ENCODE results near the gene XIAP. TPM values are rescaled to one million over a fixed set of nuclear protein-coding genes. Genes with fewer than 3 reads are reported as not detected.
"Not testable (repeated sequence)": the region's sequence is repeated elsewhere in the genome, so short reads cannot be mapped to it uniquely, and the experiment has no call there.

Gene XIAP
- total RNA-seq, 1 donor, result 43.2 TPM

DNA sequence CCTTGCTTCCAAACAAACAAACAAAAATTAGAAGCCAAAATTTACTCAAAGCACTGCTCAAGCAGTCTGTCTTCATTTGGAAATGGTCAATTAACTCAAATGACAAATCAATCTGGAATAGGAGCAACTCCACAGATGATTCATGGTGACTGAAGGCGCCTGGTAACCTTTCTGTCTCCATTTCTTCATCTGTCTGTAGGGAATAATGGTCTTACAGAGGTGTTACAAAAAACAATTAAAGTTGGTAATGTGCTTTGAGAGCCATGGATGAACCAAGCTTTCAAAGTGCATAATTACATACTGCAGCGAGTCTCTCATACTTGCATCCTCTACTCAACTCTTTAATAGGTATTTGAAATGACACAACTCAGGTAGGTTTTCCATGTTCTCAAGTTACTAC is 63.4 kb downstream of the XIAP start:
- H3K4me3 ChIP-seq (ENCODE audit: low read depth, low read length), result no peak overlapping the region
- no peak for DNase-seq (ENCODE audit: low read depth)
- TF ChIP-seq, protein P1, sequence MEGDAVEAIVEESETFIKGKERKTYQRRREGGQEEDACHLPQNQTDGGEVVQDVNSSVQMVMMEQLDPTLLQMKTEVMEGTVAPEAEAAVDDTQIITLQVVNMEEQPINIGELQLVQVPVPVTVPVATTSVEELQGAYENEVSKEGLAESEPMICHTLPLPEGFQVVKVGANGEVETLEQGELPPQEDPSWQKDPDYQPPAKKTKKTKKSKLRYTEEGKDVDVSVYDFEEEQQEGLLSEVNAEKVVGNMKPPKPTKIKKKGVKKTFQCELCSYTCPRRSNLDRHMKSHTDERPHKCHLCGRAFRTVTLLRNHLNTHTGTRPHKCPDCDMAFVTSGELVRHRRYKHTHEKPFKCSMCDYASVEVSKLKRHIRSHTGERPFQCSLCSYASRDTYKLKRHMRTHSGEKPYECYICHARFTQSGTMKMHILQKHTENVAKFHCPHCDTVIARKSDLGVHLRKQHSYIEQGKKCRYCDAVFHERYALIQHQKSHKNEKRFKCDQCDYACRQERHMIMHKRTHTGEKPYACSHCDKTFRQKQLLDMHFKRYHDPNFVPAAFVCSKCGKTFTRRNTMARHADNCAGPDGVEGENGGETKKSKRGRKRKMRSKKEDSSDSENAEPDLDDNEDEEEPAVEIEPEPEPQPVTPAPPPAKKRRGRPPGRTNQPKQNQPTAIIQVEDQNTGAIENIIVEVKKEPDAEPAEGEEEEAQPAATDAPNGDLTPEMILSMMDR (IDR thresholded peaks at IDR 0.05; ENCODE audit: insufficient read depth, low read depth, low read length), result no peak

DNA sequence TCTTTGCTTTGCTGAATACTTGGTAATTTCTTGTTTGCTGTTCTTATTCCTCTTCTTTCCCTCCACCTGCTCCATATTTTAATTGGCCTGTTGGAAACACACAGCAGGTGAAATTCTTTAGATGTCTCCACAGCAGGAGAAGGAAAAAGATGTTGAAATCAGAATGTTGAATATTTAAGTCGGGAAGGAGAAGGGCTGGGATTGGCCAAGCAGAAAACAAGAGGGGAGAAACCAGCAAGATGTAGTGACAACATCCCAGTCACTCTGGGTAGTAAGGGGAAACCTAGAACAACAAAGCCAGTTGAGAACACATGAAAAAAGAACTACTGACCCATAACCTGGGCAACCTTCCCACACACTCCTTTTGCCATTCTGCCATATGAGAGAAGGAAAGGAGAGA is 64.3 kb downstream of the XIAP start:
- H3K4me3 ChIP-seq (ENCODE audit: low read depth, low read length), result no peak overlapping the region
- TF ChIP-seq, protein P1 (IDR thresholded peaks at IDR 0.05; ENCODE audit: insufficient read depth, low read depth, low read length), result no peak
- no peak for DNase-seq (ENCODE audit: low read depth)

DNA sequence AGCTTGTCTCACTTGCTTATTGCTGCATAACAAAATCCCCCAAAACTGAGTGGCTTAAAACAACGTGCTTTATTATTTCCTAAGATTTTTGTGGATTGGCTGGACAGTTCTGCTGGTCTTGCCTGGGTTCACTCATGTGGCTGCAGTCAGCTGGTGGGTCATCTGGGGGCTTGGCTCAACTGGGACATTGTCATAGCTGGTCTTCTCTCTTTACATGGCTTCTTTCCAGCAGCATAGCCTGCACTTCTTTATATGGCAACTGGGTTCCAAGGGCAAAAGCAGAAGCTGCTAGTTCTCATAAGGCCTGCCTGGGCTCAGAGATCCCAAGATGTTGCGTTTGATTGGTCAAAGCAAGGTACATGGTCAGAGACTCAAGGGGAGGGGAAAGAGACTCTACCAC is 68.0 kb downstream of the XIAP start:
- no peak for DNase-seq (ENCODE audit: low read depth)
- H3K4me3 ChIP-seq (ENCODE audit: low read depth, low read length), result no peak overlapping the region
- TF ChIP-seq, protein P1 (IDR thresholded peaks at IDR 0.05; ENCODE audit: insufficient read depth, low read depth, low read length), result no peak

DNA sequence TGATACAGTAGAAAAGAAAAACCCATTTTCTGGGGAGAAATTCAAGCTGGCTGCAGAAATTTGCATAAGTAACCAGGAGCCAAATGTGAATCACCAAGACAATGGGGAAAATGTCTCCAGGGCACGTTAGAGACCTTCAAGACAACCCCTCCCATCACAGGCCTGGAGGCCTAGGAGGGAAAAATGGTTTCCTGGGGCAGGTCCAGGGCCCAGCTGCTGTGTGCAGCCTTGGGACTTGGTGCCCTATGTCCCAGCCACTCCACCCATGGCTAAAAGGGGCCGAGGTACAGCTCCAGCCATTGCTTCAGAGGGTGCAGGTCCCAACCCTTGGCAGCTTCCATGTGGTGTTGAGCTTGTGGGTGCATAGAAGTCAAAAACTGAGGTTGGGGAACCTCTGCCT is 72.2 kb downstream of the XIAP start:
- H3K4me3 ChIP-seq (ENCODE audit: low read depth, low read length); DNase-seq (ENCODE audit: low read depth): not testable (repeated sequence)

DNA sequence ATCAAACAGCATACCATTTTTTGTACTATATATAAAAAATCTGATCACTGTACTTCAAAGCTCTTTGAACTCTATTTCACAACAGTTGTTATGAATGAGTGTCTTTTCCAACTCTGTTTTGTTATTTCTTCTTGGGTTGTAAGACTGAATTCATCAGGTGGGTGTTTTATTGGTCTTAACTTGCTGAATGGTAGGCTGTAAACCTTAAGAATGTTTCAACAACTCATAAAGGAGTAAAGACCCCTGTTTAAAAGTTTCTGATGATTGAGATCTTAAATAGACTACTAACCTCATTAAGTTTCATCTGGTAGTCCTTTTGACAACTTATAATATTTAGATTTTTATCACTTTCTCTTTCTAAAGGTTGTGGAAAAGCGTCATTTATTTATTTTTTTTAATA is 83.2 kb downstream of the XIAP start:
- no peak overlapping the region for H3K4me3 ChIP-seq (ENCODE audit: low read depth, low read length)
- no peak for DNase-seq (ENCODE audit: low read depth)
- TF ChIP-seq, protein P1 (IDR thresholded peaks at IDR 0.05; ENCODE audit: insufficient read depth, low read depth, low read length), result no peak

DNA sequence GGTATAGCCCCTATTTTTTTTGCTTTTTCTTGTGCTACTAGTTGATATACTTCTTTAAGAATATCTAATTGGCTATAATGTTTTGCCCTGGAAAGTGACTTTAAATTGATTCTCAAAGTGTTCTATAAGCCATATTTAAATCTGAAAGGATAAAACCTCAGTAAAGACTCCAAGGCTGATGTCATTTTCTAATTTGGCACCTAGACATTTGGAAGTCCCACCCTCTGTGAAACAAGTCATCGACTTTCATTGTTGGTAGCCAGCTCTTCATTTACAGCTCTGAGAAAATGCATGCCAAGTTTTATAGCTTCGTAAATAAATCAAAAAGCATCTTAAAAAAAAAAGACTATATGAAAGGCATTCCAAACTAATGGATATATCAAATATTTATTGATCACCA is 83.6 kb downstream of the XIAP start:
- no peak overlapping the region for H3K4me3 ChIP-seq (ENCODE audit: low read depth, low read length)
- TF ChIP-seq, protein P1 (IDR thresholded peaks at IDR 0.05; ENCODE audit: insufficient read depth, low read depth, low read length), result no peak
- no peak for DNase-seq (ENCODE audit: low read depth)

DNA sequence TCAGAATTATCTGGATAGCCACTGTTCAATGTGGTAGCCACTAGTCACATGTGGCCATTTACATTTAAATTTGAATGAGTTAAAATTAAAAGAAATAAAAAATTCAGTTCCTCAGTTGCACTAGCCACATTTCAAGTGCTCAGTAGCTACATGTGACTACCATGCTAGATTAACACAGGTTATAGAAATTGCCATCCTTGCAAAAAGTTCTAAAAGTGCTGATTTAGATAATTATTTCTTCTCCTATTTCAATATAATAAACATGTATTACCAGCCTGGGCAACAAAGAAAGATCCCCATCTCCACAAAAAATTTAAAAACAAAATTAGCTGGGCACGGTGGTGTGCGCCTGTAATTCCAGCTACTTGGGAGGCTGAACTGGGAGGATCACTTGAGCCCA is 90.0 kb downstream of the XIAP start:
- DNase-seq (ENCODE audit: low read depth), result no peak
- no peak overlapping the region for H3K4me3 ChIP-seq (ENCODE audit: low read depth, low read length)
- TF ChIP-seq, protein P1 (IDR thresholded peaks at IDR 0.05; ENCODE audit: insufficient read depth, low read depth, low read length), result no peak

Data from fibroblast of villous mesenchyme (primary cell).